Esophagus muscularis mucosa (tissue), 4 donors: ENCODE data around the gene E2F7.

Source experiments
- EP300 ChIP-seq: sonication (generic); formaldehyde crosslinking; IDR thresholded peaks from one replicate; pipeline ENCODE4 v1.6.1; 2017; ENCODE audit warnings: antibody characterized with exemption
- POLR2A ChIP-seq: fragments of 450-650 bp; IDR thresholded peaks from one replicate; pipeline ENCODE4 v1.6.1; 2017; ENCODE audit warnings: antibody characterized with exemption, moderate library complexity, mild to moderate bottlenecking, low read depth
- POLR2AphosphoS5 ChIP-seq, 2 donors: sonication (generic); formaldehyde crosslinking; IDR thresholded peaks; one replicate each; pipeline ENCODE4 v1.6.1; 2017; ENCODE audit warnings: antibody characterized with exemption in 2 of 2
- TF ChIP-seq, protein P1 (sequence below), 3 experiments: fragments of 200-600 bp in 2 of 3; fragments of 450-650 bp in 1 of 3; sonication (generic) in 2 of 3; IDR thresholded peaks; one replicate each; pipeline ENCODE4 v1.5.1; 2017 to 2019; ENCODE audit warnings: antibody characterized with exemption in 3 of 3, mild to moderate bottlenecking in 2 of 3, moderate library complexity in 1 of 3

DNA sequence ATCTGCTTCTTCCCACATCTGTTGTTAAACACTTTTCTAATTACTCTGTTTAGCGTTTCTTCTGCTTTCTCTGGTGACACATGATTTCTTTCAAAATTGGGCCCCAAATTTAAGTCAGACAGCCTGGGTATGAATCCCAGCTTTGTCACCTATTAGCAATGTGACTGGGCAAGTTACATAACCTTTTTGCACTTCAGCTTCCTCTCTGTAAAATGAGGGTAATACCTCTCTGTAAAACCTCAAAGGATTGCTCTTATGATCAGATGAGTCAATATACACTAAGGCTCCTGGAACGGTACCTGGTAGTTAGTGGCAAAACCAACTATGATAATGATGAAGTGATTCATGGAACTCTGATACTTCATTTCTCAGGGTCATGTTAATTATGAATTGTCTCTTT is 33.0 kb downstream of the E2F7 start:
- TF ChIP-seq EP300 (no peak), POLR2A (no peak), POLR2AphosphoS5 (IDR thresholded peaks at IDR 0.05) (no peak)
- TF ChIP-seq, protein P1, sequence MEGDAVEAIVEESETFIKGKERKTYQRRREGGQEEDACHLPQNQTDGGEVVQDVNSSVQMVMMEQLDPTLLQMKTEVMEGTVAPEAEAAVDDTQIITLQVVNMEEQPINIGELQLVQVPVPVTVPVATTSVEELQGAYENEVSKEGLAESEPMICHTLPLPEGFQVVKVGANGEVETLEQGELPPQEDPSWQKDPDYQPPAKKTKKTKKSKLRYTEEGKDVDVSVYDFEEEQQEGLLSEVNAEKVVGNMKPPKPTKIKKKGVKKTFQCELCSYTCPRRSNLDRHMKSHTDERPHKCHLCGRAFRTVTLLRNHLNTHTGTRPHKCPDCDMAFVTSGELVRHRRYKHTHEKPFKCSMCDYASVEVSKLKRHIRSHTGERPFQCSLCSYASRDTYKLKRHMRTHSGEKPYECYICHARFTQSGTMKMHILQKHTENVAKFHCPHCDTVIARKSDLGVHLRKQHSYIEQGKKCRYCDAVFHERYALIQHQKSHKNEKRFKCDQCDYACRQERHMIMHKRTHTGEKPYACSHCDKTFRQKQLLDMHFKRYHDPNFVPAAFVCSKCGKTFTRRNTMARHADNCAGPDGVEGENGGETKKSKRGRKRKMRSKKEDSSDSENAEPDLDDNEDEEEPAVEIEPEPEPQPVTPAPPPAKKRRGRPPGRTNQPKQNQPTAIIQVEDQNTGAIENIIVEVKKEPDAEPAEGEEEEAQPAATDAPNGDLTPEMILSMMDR (IDR thresholded peaks at IDR 0.05) = no peak
